T-cell (primary cell): ENCODE results near the gene ERCC2. TPM values are rescaled to one million over a fixed set of nuclear protein-coding genes. Genes with fewer than 3 reads are reported as not detected.

Source experiments
- ATAC-seq, 4 experiments: fragments of 200-7000 bp in 3 of 4; fragments of 150-1000 bp in 1 of 4; cut with Tn5 transposase; replicated peaks in 1 of 4; 1 replicate in 3 of 4; 2 replicates in 1 of 4; pipeline ENCODE4 v1.10.0; 2021; ENCODE audit warnings: moderate library complexity in 3 of 4, mild to moderate bottlenecking in 2 of 4, moderate number of reproducible peaks in 1 of 4
- CTCF ChIA-PET, 2 donors: fragments of 300-600 bp; sonication (Branson Sonifier 250); formaldehyde crosslinking; loops; one replicate each; lab custom pipeline; 2022; ENCODE audit warnings: antibody characterized with exemption in 2 of 2; lab: Charles Lee
- POLR2A ChIA-PET, 2 donors: fragments of 300-600 bp; sonication (Branson Sonifier 250); formaldehyde crosslinking; loops; one replicate each; lab custom pipeline; 2022; ENCODE audit warnings: antibody characterized with exemption in 2 of 2; lab: Charles Lee
- DNase-seq, 35 experiments: peaks; one replicate each; pipeline versions ENCODE4 v3.0.0 to v3.0.0-alpha.2; 2013 to 2023
- H3K27ac ChIP-seq: one replicate; pipeline ENCODE4 v1.5.1; 2013; ENCODE audit warnings: low read length
- H3K27me3 ChIP-seq, 2 experiments: replicated peaks in 1 of 2; 1 replicate in 1 of 2; 2 replicates in 1 of 2; pipeline versions ENCODE4 v1.6.1 to v1.7.0; 2013; ENCODE audit warnings: low read length in 1 of 2, mixed read lengths in 1 of 2; ENCODE audit not compliant: control insufficient read depth in 2 of 2, insufficient read depth in 2 of 2; ENCODE audit errors: extremely low read depth in 1 of 2
- H3K36me3 ChIP-seq, 2 donors: 1 replicate in 1 of 2; 2 replicates in 1 of 2; pipeline versions ENCODE4 v1.6.1 to v1.7.0; 2013; ENCODE audit warnings: low read length in 1 of 2; ENCODE audit not compliant: control insufficient read depth in 2 of 2, insufficient read depth in 1 of 2; ENCODE audit errors: extremely low read depth in 1 of 2
- H3K4me1 ChIP-seq, 2 experiments: 1 replicate in 1 of 2; 2 replicates in 1 of 2; pipeline versions ENCODE4 v1.6.1 to v1.7.0; 2013; ENCODE audit warnings: low read length in 2 of 2, mixed read lengths in 1 of 2; ENCODE audit not compliant: insufficient read depth in 2 of 2, control insufficient read depth in 1 of 2; ENCODE audit errors: extremely low read depth in 1 of 2
- H3K4me3 ChIP-seq, 2 donors: 1 replicate in 1 of 2; 2 replicates in 1 of 2; pipeline versions ENCODE4 v1.5.1 to v1.7.0; 2013; ENCODE audit warnings: mild to moderate bottlenecking in 2 of 2, low read length in 1 of 2, moderate library complexity in 1 of 2; ENCODE audit not compliant: control insufficient read depth in 1 of 2; ENCODE audit errors: extremely low read depth in 1 of 2
- H3K9me3 ChIP-seq: 2 replicates; pipeline ENCODE4 v1.7.0; 2013
- H3K27ac Mint-ChIP-seq, 2 donors: one replicate each; pipeline ENCODE4 v1.8.0; 2020 to 2021; ENCODE audit warnings: mild to moderate bottlenecking in 2 of 2, mixed read lengths in 2 of 2
- H3K27me3 Mint-ChIP-seq, 2 donors: one replicate each; pipeline ENCODE4 v1.8.0; 2021 to 2022; ENCODE audit warnings: mixed read lengths in 2 of 2
- H3K36me3 Mint-ChIP-seq: one replicate; pipeline ENCODE4 v1.8.0; 2021; ENCODE audit warnings: mixed read lengths
- H3K4me1 Mint-ChIP-seq, 3 donors: one replicate each; pipeline ENCODE4 v1.8.0; 2020 to 2022; ENCODE audit warnings: mixed read lengths in 3 of 3, mild to moderate bottlenecking in 1 of 3
- H3K4me3 Mint-ChIP-seq, 3 donors: one replicate each; pipeline ENCODE4 v1.8.0; 2020 to 2022; ENCODE audit warnings: mild to moderate bottlenecking in 3 of 3, mixed read lengths in 3 of 3, moderate library complexity in 3 of 3
- H3K9me3 Mint-ChIP-seq, 3 donors: one replicate each; pipeline ENCODE4 v1.8.0; 2020 to 2022; ENCODE audit warnings: mixed read lengths in 3 of 3
- WGBS: methylation state at CpG from one replicate; pipeline ENCODE4 v1.1.5; 2013; ENCODE audit warnings: missing lambda C conversion rate; ENCODE audit not compliant: insufficient coverage; 5-methylcytosine and 5-hydroxymethylcytosine counted together
- total RNA-seq, 35 experiments: library from RNA in 6 of 35; stranded (reverse) in 6 of 35; fragments of 120-200 nt in 1 of 35; gene quantifications; one replicate each; pipeline versions ENCODE4 v1.2.1 to v1.2.4 and lab custom pipeline; 2013 to 2026

ERCC2 gene
- total RNA-seq, 5 donors from 2014 or later (not counting 1 experiment from before 2014, with no cell fraction given): 14.5 to 23.2 (median 21.3) TPM

DNA sequence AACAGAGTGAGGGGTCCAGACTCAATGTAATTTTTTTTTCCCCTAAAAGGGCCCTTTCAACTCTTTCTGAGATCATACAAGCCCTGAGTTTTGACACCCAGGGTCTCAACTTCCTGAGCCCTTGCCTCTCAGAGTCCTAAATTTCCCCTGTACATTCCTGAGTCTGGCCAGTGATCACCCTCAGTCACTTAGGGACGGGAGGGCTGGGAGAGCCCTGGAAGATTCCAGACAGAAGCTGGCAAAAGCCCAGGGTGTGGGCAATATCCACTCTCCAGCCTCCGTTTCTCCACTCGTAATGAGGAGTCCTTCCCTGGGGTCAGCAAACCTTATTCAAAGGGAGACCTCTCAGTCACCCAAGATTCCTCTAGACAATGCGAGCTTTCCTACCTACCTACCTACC is 32.9 kb upstream of the ERCC2 start:
- WGBS: 98% methylated on average over 4 of the region's 4 CpGs
- no peaks in the 10 kb centered on the region for H3K9me3 ChIP-seq
- POLR2A ChIA-PET: no interaction called here
- H3K4me3 ChIP-seq: no peak overlapping the region
- H3K27me3 ChIP-seq: peaks cover 0 to 57% of the 10 kb centered on the region in 2 experiments
- CTCF ChIA-PET: interaction anchor here (0.8 to 1.1 kb wide), 3 partner anchors 16 to 78 kb away, joined by 3 read pairs; no protein-coding TSS in a partner anchor
- H3K9me3 Mint-ChIP-seq: no peaks in the 10 kb centered on the region
- ATAC-seq (no peak), DNase-seq (no peak)
- H3K4me1 Mint-ChIP-seq: peaks cover 38 to 48% (median 42%) of the 10 kb centered on the region in 3 donors
- peak overlapping the region in 1 of 3 donors; percentile 91 for H3K4me3 Mint-ChIP-seq
- H3K27ac Mint-ChIP-seq: no peak overlapping the region
- H3K36me3 ChIP-seq: peaks cover 0 to 3% of the 10 kb centered on the region in 2 donors
- H3K27ac ChIP-seq: no peak overlapping the region
- H3K36me3 Mint-ChIP-seq: no peaks in the 10 kb centered on the region
- peaks cover 3 to 50% of the 10 kb centered on the region in 2 experiments for H3K4me1 ChIP-seq
- H3K27me3 Mint-ChIP-seq: peaks cover 23 to 39% of the 10 kb centered on the region in 2 donors

DNA sequence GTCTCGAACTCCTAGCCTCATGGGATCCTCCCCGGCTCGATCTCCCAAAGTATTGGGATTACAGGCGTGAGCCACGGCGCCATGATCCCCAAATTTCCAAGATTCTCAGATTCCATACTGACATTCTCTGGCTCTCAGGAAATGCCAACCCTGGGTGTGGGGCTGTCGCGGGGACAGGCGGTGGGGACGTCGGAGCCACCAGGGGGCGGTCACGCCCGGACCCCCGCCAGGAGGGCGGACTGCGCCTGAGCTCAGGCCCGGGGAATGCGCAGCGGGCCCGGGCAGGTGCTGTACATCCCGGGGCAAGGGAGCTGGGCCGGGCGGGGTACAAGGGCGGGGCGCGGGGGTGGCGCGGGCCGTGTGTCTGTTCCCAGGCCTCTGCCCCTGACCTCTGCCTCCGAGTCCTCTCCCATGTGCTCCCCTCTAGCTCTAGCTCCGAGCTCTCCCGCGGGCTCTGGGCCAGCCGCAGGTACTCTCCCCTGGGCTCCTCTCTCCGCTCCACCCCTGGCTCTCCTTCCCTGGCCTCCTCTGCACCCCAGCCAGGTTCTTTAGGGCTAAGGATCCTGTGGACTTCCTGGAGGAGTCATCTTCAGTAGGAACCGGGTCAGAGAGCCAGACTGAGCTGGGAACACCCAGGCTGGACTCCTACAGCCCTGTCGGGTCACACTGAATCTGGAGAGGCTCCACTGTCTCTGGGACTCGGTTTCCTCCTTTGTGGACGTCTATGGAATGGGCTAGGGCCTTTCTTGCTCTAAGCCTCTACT is 32.1 kb upstream of the ERCC2 start:
- H3K9me3 ChIP-seq: no peaks in the 10 kb centered on the region
- peak in 9 of 35 experiments; percentile 13 to 59 (median 29) for DNase-seq
- POLR2A ChIA-PET: interaction anchor here in 1 of 2 donors (0.5 kb wide), 1 partner anchor 82 kb away, joined by 3 read pairs; no protein-coding TSS in a partner anchor
- Mint-ChIP-seq H3K9me3 (no peaks in the 10 kb centered on the region), H3K27ac (no peak overlapping the region), H3K36me3 (no peaks in the 10 kb centered on the region), H3K4me3 (no peak overlapping the region), H3K27me3 (peaks cover 24 to 45% of the 10 kb centered on the region in 2 donors), H3K4me1 (peaks cover 34 to 48% (median 39%) of the 10 kb centered on the region in 3 donors)
- peaks cover 3 to 54% of the 10 kb centered on the region in 2 experiments for H3K4me1 ChIP-seq
- H3K27me3 ChIP-seq: peaks cover 0 to 65% of the 10 kb centered on the region in 2 experiments
- 36% methylated on average over 37 of the region's 40 CpGs for WGBS
- peaks cover 0 to 3% of the 10 kb centered on the region in 2 donors for H3K36me3 ChIP-seq
- CTCF ChIA-PET: interaction anchor here in 1 of 2 donors (0.8 to 1.3 kb wide), 3 partner anchors 15 to 82 kb away, joined by 3 to 5 read pairs (median 3); no protein-coding TSS in a partner anchor
- ATAC-seq: no peak
- H3K27ac ChIP-seq: no peak overlapping the region
- H3K4me3 ChIP-seq: no peak overlapping the region

DNA sequence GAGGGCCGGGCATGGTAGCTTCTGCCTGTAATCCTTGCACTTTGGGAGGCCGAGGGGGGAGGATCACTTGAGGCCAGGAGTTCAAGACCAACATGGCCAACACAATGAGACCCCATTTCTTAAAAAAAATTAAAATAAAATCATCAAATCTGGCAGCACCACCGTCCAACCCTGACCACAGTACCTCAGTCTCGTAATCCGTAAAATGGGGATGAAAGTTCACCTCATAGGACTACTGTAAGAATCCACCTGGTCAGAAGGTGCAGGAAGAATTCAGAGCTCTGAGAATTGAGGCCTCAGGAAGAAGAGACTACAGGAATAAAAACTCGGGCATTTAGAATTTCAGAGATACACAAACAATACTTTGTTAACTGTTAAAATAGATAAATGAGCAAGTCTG is 31.4 kb upstream of the ERCC2 start:
- H3K27me3 ChIP-seq: peaks cover 0 to 69% of the 10 kb centered on the region in 2 experiments
- 94% methylated on average over 3 of the region's 6 CpGs for WGBS
- H3K27ac Mint-ChIP-seq: no peak overlapping the region
- no peaks in the 10 kb centered on the region for H3K9me3 Mint-ChIP-seq
- H3K27ac ChIP-seq: no peak overlapping the region
- no peaks in the 10 kb centered on the region for H3K36me3 Mint-ChIP-seq
- H3K4me3 ChIP-seq: no peak overlapping the region
- H3K4me1 ChIP-seq: peaks cover 3 to 50% of the 10 kb centered on the region in 2 experiments
- H3K36me3 ChIP-seq: peaks cover 0 to 3% of the 10 kb centered on the region in 2 donors
- peaks cover 27 to 52% of the 10 kb centered on the region in 2 donors for H3K27me3 Mint-ChIP-seq
- no peaks in the 10 kb centered on the region for H3K9me3 ChIP-seq
- DNase-seq (no peak), ATAC-seq (no peak)
- no peak overlapping the region for H3K4me3 Mint-ChIP-seq
- POLR2A ChIA-PET: no interaction called here
- CTCF ChIA-PET: interaction anchor here in 1 of 2 donors (1.3 kb wide), 1 partner anchor 83 kb away, joined by 5 read pairs; no protein-coding TSS in a partner anchor
- peaks cover 28 to 48% (median 38%) of the 10 kb centered on the region in 3 donors for H3K4me1 Mint-ChIP-seq

DNA sequence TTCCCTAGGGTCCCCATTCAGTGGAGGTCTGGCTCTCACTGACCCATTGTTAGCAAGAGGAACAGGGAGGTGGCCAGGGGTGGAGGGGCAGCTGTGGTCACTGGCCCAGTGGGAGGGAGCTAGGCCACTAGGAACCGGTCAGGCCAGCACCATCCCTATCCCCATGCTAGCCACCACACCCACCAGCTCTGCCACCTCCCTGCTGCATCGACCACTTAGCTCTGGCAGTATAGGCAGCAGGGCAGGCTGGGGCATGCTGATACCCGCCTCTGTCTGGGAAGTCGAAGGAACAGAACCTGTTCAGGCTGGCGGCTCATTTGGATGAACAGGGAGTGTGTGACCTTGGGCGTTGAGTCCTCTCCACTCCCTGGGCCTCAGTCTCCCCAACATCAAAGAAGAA is 29.8 kb upstream of the ERCC2 start:
- no peak overlapping the region for H3K27ac Mint-ChIP-seq
- peaks cover 15 to 34% (median 29%) of the 10 kb centered on the region in 3 donors for H3K4me1 Mint-ChIP-seq
- ChIA-PET CTCF (interaction anchor here in 1 of 2 donors (0.7 kb wide), 1 partner anchor 18 kb away, joined by 3 read pairs; no protein-coding TSS in a partner anchor), POLR2A (no interaction called here)
- DNase-seq: no peak
- H3K27me3 Mint-ChIP-seq: peaks cover 27 to 56% of the 10 kb centered on the region in 2 donors
- H3K36me3 Mint-ChIP-seq: no peaks in the 10 kb centered on the region
- Histone ChIP-seq H3K4me1 (peaks cover 3 to 38% of the 10 kb centered on the region in 2 experiments), H3K36me3 (peaks cover 0 to 3% of the 10 kb centered on the region in 2 donors), H3K4me3 (no peak overlapping the region), H3K27me3 (peaks cover 0 to 73% of the 10 kb centered on the region in 2 experiments), H3K9me3 (no peaks in the 10 kb centered on the region), H3K27ac (no peak overlapping the region)
- ATAC-seq: no peak
- H3K9me3 Mint-ChIP-seq: no peaks in the 10 kb centered on the region
- no peak overlapping the region for H3K4me3 Mint-ChIP-seq
- 100% methylated on average over 1 of the region's 6 CpGs for WGBS

DNA sequence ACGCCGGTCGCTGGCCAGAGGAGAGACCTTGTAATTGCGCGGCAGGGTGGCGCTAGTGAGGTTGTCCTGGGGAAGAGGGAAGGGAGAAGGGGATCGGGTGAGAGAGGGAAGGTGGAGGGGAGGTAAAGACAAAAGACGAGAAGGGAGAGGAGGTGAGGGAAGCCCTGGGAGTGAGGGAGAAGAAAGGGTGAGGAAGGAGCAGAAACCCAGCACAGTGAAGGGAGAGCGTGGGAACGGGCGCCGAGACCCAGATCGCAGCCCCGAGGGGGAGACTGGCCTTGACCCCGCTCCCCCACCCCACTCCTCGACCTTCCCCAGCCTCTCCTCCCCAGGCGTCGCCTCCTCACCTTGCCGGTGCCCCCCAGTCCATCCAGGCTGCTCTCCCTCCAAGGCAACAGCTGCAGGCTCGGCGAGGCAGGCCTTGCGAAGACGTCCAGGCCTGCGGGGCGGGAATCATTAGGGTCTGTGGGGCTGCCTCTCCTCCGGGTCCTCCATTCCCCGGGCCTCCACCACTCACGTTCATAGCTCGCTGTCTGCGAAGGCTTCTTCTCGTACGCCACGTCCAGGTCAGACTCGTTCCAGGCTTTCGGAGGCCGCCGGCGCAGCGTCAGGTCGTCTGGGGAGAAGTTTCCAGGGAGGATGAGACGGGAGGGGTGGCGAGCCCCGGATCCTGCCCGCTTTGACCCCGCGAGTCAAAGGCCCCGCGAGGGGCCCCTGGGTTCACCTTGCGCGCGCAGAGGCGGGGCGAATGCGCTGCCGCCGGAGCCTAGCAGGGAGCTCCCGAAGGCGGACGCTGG is 25.6 kb upstream of the ERCC2 start:
- ATAC-seq (no peak), DNase-seq (no peak)
- Mint-ChIP-seq H3K4me3 (no peak overlapping the region), H3K27me3 (peaks cover 9 to 34% of the 10 kb centered on the region in 2 donors), H3K36me3 (no peaks in the 10 kb centered on the region), H3K27ac (no peak overlapping the region), H3K4me1 (peaks cover 5 to 17% (median 13%) of the 10 kb centered on the region in 3 donors), H3K9me3 (no peaks in the 10 kb centered on the region)
- H3K4me3 ChIP-seq: no peak overlapping the region
- H3K36me3 ChIP-seq: peaks cover 0 to 3% of the 10 kb centered on the region in 2 donors
- H3K27me3 ChIP-seq: peaks cover 0 to 45% of the 10 kb centered on the region in 2 experiments
- ChIA-PET POLR2A (no interaction called here), CTCF (no interaction called here)
- H3K27ac ChIP-seq: no peak overlapping the region
- WGBS: 37% methylated on average over 40 of the region's 59 CpGs
- H3K4me1 ChIP-seq: peaks cover 0 to 19% of the 10 kb centered on the region in 2 experiments
- no peaks in the 10 kb centered on the region for H3K9me3 ChIP-seq
